HFF-Myc (cell line): ENCODE results near the gene GALNT10.

Experiments used
- DNase-seq: peaks from one replicate; pipeline ENCODE4 v3.0.0-alpha.2; 2011; ENCODE audit warnings: low read depth; ENCODE audit errors: extremely low read depth
- H3K4me3 ChIP-seq: replicated peaks from 2 replicates; pipeline ENCODE4 v1.5.1; 2011; ENCODE audit warnings: low read depth, mild to moderate bottlenecking, control low read depth, low read length
- TF ChIP-seq, protein P1 (sequence below): IDR thresholded peaks from 2 replicates; pipeline ENCODE4 v1.5.1; 2012; ENCODE audit warnings: mild to moderate bottlenecking, low read depth, low read length, control low read depth; ENCODE audit errors: missing control alignments

The GALNT10 gene

DNA sequence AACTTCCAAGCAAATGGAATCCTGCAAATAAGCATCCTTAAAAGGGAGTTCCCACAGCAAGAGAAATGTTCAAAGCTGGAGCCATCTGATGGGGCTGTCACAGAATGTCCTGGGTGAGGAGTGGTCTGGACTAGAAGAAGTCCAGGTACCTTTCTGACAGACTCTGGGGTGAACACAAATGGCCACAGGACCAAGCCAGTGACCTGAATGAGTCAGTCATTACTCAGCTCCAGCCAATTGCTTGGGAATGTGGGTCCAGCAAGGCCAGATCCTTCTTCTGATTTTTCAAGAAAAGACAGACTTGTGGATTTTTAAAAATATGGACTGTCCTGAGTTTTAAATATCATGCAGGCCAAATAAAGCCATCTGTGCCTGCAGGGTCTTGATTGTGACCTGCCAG lies 30.1 kb downstream of the GALNT10 start:
- TF ChIP-seq, protein P1, sequence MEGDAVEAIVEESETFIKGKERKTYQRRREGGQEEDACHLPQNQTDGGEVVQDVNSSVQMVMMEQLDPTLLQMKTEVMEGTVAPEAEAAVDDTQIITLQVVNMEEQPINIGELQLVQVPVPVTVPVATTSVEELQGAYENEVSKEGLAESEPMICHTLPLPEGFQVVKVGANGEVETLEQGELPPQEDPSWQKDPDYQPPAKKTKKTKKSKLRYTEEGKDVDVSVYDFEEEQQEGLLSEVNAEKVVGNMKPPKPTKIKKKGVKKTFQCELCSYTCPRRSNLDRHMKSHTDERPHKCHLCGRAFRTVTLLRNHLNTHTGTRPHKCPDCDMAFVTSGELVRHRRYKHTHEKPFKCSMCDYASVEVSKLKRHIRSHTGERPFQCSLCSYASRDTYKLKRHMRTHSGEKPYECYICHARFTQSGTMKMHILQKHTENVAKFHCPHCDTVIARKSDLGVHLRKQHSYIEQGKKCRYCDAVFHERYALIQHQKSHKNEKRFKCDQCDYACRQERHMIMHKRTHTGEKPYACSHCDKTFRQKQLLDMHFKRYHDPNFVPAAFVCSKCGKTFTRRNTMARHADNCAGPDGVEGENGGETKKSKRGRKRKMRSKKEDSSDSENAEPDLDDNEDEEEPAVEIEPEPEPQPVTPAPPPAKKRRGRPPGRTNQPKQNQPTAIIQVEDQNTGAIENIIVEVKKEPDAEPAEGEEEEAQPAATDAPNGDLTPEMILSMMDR: no peak
- DNase-seq: no peak
- no peak overlapping the region for H3K4me3 ChIP-seq

DNA sequence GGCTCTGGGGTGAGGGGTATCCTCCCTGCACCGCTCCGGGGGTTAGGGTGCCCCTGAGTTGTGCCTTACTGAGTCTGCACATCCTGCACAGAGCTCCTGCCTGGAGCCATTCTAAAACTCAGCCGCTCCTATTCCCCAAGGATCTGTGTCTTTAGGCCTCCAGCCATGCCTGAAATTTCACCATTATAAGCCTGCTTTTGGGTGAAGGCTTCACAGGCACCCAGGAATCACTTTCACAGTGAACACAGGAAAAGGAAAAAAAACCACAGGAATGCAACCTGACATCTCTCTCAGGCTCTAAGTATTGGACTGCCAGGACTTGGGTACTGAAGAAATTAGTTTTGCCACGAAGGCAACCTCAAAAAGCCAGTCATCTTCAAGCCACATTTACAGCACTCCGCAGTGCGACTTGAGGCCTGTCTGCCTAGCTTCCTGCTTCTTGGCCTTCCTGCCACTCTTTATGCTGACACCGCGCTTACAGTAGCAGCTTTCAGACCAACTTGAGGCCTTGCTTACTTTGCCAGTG lies 30.9 kb downstream of the GALNT10 start:
- peak; percentile 72 for DNase-seq
- TF ChIP-seq, protein P1: no peak
- H3K4me3 ChIP-seq: no peak overlapping the region

DNA sequence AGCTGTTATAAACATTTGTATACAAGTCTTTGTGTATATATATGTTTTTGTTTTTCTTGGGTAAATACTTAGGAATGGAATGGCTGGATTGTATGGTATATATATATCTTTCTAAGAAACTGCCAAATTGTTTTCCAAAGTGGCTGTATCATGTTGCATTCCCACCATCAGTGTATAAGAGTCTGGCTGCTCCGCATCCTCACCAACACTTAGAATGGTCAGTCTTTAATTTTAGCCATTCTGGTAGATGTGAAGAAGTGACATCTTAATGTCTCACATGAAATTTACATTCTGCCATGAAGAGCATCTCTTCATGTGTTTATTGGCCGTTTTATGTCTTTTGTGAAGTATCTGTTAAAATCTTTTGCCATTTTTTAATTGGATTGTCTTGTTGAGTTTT lies 31.9 kb downstream of the GALNT10 start:
- no peak for DNase-seq
- TF ChIP-seq, protein P1: no peak
- H3K4me3 ChIP-seq: no peak overlapping the region

DNA sequence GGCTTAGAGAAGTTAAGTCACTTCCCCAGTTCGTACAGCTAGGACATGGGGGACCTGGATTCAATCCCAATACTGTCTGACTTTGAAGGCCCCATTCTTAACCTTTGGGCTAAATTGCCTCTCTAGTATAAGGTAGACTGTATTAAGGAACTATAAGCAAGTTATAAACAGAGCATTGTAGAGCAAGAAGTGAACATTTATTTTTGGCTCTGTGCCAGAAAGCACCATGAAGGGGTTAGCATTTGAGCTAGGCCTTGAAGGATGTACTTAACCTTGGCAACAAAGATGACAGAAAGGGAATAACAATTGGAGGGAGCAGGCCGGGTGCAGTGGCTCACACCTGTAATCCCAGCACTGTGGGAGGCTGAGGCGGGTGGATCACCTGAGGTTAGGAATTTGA lies 32.8 kb downstream of the GALNT10 start:
- DNase-seq: no peak
- no peak overlapping the region for H3K4me3 ChIP-seq
- TF ChIP-seq, protein P1: no peak

DNA sequence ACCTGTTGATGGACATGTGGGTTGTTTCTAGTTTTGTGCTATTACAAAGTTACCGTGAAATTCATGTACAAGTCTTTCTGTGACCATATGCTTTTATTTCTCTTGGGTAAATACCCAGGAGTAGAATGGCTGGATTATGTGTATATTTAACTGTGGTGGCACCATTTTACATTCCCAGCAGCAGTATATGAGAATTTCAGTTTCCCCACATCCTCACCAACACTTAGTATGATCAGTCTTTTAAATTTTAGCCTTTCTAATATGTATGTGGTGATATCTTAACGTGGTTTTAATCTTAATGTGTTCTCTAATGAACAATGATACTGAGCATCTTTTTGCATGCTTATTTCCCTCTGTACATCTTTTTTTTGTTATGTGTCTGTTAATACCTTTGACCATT lies 36.6 kb downstream of the GALNT10 start:
- no peak for DNase-seq
- TF ChIP-seq, protein P1: no peak
- no peak overlapping the region for H3K4me3 ChIP-seq

DNA sequence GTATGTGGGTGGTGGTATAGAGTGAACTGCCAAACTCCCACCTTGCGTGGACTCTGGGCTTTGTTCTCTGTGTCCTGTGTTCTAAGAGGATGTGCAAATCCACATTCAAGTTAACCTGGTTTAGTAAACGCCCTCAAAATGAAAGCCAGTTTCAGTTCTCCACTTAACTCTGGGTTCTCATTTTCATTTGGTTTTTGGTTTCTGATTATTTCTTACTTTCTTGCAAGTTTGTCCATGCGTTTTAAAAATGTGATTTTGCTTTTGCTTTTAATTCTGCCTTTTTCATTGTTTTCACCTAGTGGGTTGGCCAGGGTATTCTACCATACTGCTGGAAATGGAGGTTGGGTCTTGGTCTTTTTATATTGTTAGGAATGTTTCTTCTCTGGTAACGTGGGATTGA lies 38.2 kb downstream of the GALNT10 start:
- H3K4me3 ChIP-seq: no peak overlapping the region
- no peak for DNase-seq
- TF ChIP-seq, protein P1: no peak

DNA sequence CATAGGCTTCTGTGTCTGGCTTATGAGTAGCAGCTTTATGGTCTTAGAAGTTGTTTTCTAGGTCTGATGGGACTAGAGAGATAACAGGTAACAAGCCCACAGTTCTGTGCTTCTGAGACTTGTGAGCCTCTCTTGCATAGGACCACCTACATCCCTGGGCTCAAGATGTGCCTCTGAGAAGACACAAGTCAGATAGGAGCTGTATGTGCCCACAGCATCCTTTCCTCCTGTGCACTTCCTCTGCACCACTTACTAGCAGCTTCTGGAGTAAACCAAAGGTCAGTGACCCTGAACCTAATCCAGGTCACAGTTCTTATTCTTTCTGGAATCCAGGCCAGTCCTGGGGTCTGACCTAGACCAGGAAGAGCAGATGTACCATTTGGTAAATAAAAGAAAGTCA lies 40.0 kb downstream of the GALNT10 start:
- no peak overlapping the region for H3K4me3 ChIP-seq
- TF ChIP-seq, protein P1: no peak
- DNase-seq: no peak
